ENCODE data around the gene ZC3H18.

ZC3H18 gene

DNA sequence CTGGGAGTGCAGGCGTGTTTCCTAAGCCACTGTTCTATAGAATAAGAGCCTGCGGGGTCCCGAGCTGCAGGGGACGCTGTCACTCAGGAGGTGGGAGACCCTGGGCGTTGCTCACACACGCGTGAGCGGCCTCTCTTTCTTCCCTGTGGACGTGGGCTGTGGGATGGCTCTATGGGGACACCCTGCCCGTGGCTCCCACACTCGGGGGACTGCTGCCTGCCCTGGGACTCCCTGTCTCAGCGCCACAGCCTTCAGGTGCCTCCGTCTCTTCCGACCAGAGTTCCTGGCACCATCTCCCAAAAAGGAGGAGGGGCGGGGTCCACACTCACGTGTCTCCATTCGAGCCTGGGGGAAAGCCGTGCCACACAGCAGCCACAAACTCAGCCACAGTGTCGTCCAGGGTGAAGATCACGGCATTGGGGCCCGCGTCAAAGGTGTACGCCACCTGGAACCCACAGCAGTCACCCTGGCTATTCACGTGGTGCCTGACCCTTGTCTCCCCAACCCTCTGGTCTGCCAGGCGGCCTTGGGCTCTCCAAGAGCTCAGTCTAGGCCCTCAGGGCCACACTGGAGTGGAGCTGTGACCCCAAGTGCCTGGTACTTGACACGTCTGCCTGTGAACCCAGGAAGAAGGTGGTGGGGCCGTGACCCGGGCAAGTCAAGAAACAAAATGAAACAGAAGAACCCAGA lies 84.3 kb downstream of the ZC3H18 start:
- TF ChIP-seq, protein P1, sequence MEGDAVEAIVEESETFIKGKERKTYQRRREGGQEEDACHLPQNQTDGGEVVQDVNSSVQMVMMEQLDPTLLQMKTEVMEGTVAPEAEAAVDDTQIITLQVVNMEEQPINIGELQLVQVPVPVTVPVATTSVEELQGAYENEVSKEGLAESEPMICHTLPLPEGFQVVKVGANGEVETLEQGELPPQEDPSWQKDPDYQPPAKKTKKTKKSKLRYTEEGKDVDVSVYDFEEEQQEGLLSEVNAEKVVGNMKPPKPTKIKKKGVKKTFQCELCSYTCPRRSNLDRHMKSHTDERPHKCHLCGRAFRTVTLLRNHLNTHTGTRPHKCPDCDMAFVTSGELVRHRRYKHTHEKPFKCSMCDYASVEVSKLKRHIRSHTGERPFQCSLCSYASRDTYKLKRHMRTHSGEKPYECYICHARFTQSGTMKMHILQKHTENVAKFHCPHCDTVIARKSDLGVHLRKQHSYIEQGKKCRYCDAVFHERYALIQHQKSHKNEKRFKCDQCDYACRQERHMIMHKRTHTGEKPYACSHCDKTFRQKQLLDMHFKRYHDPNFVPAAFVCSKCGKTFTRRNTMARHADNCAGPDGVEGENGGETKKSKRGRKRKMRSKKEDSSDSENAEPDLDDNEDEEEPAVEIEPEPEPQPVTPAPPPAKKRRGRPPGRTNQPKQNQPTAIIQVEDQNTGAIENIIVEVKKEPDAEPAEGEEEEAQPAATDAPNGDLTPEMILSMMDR (IDR thresholded peaks at IDR 0.05; ENCODE audit: low read depth, low read length), result no peak
- Histone ChIP-seq H3K9me3 (no peaks in the 10 kb centered on the region), H3K36me3 (peaks cover 16% of the 10 kb centered on the region), H3K4me3 (ENCODE audit: low read depth, low read length) (no peak overlapping the region), H3K4me1 (peaks cover 3% of the 10 kb centered on the region; the same call in 1 of the 2 replicates), H3K27me3 (no peaks in the 10 kb centered on the region)
- DNase-seq, result no peak

- DNase-seq, result no peak
- no peaks in the 10 kb centered on the region for H3K9me3 ChIP-seq
- peaks cover 16% of the 10 kb centered on the region for H3K36me3 ChIP-seq
- TF ChIP-seq, protein P1 (IDR thresholded peaks at IDR 0.05; ENCODE audit: low read depth, low read length), result no peak
- no peaks in the 10 kb centered on the region for H3K27me3 ChIP-seq
- no peaks in the 10 kb centered on the region for H3K4me1 ChIP-seq
- no peak overlapping the region for H3K4me3 ChIP-seq (ENCODE audit: low read depth, low read length)
Observed at GRCh38 chr16:88655053-88655732, 85.0 kb downstream of the ZC3H18 start.

DNA sequence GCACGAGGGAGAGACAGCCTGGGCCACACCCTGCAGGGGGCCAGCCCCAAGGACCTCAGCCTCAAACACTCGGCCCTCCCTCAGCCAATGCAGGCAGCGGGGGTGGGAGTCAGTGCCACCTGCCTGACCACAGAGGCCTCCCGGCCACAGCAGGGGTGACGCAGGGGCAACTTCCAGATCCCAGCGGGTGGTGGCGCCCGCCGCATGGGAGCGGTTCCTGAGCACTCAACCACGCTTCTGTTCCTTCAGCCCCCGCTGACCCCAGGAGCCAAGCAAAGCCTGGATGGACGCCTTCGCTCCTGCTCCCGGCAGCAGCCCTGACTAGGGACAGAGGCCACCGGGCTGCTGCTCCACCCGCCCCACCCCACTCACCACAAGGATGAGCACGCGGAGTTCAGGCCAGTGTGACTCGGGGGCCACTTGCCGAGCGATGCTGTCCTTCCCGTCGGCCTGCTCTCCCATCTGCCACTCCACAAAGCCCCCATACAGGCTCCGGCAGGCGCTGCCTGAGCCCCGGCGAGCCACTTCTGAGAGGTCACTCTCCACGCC lies 85.6 kb downstream of the ZC3H18 start:
- H3K36me3 ChIP-seq, result peaks cover 16% of the 10 kb centered on the region
- H3K4me1 ChIP-seq, result no peaks in the 10 kb centered on the region
- no peak overlapping the region for H3K4me3 ChIP-seq (ENCODE audit: low read depth, low read length)
- no peaks in the 10 kb centered on the region for H3K9me3 ChIP-seq
- H3K27me3 ChIP-seq, result no peaks in the 10 kb centered on the region
- DNase-seq, result no peak
- TF ChIP-seq, protein P1 (IDR thresholded peaks at IDR 0.05; ENCODE audit: low read depth, low read length), result no peak

DNA sequence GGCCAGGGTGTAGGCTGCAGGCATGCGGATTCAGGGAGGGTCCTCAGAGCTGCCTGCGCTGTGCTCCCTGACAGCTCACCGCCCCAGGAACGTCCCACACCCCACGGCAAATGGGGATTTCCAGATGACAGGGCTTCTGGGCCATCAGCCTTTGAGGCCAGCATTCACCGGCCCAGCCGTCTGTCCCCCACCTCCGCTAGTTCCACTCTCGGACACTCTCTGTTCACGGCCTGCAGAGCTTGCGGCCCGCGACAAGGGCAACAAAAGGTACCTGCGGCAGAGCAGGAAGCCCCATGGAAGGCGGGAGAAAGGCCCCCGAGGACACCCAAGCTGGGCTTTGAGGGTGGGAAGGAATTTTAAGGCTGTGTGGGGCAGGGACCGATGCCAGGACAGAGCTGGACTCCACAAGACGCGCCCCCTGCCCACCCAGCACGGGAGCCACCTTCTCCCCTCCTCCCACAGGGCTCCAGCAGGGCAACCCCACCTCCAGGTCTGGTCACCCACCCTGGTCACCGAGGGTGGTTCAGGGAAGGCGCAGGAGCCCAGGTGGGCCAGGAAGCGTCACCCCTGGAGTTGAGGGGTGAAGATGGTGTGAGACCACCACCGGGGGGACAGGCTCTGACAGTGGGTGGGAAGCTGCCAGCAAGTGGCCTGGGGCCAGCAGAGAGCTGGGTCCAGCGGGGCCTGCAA lies 86.2 kb downstream of the ZC3H18 start:
- DNase-seq, result no peak
- Histone ChIP-seq H3K27me3 (no peaks in the 10 kb centered on the region), H3K36me3 (peaks cover 16% of the 10 kb centered on the region), H3K9me3 (no peaks in the 10 kb centered on the region), H3K4me1 (no peaks in the 10 kb centered on the region), H3K4me3 (ENCODE audit: low read depth, low read length) (no peak overlapping the region)
- TF ChIP-seq, protein P1 (IDR thresholded peaks at IDR 0.05; ENCODE audit: low read depth, low read length), result no peak

- no peaks in the 10 kb centered on the region for H3K9me3 ChIP-seq
- H3K27me3 ChIP-seq, result no peaks in the 10 kb centered on the region
- no peak overlapping the region for H3K4me3 ChIP-seq (ENCODE audit: low read depth, low read length)
- TF ChIP-seq, protein P1 (IDR thresholded peaks at IDR 0.05; ENCODE audit: low read depth, low read length), result no peak
- no peaks in the 10 kb centered on the region for H3K4me1 ChIP-seq
- DNase-seq, result no peak
- peaks cover 16% of the 10 kb centered on the region for H3K36me3 ChIP-seq
Observed at GRCh38 chr16:88657371-88657770, 87.2 kb downstream of the ZC3H18 start.
